Ovary (tissue), 3 donors: ENCODE results near the gene GSG1.

Experiments
- EP300 ChIP-seq: sonication (generic); formaldehyde crosslinking; IDR thresholded peaks from one replicate; pipeline ENCODE4 v1.6.1; 2017; ENCODE audit warnings: antibody characterized with exemption
- POLR2A ChIP-seq: fragments of 450-650 bp; IDR thresholded peaks from one replicate; pipeline ENCODE4 v1.6.1; 2017; ENCODE audit warnings: antibody characterized with exemption, mild to moderate bottlenecking, moderate library complexity
- TF ChIP-seq, protein P1 (sequence below), 3 donors: fragments of 450-650 bp in 2 of 3; fragments of 200-600 bp in 1 of 3; IDR thresholded peaks; one replicate each; pipeline versions ENCODE4 v1.5.1 to v1.8.0; 2016 to 2022; ENCODE audit warnings: antibody characterized with exemption in 3 of 3, mild to moderate bottlenecking in 1 of 3
- donor health status: DM: no; HTN: no; CAD: no.

DNA sequence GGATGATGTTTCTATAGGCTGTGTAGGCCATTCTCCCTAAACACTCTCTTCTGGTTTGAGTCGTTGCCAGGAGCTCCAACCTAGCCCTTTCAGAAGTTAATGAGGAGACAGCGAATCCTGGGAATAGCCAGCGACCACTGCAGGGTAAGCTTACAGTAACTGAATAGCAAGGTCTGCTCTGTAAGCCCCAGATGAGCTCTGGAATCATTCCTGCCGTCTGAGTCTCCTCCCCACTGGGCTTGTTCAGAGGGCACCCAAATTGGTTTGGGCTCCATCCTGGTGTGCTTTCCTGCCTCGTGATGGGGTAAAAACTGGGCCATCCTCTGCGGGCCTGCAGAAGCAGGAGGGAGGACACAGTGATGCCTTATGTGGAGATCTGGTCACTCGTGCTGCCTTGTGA is 49.7 kb upstream of the GSG1 start:
- TF ChIP-seq POLR2A, result no peak
- TF ChIP-seq, protein P1, sequence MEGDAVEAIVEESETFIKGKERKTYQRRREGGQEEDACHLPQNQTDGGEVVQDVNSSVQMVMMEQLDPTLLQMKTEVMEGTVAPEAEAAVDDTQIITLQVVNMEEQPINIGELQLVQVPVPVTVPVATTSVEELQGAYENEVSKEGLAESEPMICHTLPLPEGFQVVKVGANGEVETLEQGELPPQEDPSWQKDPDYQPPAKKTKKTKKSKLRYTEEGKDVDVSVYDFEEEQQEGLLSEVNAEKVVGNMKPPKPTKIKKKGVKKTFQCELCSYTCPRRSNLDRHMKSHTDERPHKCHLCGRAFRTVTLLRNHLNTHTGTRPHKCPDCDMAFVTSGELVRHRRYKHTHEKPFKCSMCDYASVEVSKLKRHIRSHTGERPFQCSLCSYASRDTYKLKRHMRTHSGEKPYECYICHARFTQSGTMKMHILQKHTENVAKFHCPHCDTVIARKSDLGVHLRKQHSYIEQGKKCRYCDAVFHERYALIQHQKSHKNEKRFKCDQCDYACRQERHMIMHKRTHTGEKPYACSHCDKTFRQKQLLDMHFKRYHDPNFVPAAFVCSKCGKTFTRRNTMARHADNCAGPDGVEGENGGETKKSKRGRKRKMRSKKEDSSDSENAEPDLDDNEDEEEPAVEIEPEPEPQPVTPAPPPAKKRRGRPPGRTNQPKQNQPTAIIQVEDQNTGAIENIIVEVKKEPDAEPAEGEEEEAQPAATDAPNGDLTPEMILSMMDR (IDR thresholded peaks at IDR 0.05), result no peak
- no peak for TF ChIP-seq EP300
